Measurements from ENCODE around the gene KATNAL2. TPM values are rescaled to one million over a fixed set of nuclear protein-coding genes. Genes with fewer than 3 reads are reported as not detected.

Gene KATNAL2
- 1 to 10 TPM in 1 of 2 experiments, under 1 TPM in 1; 0.58 to 1.3 TPM for total RNA-seq

GRCh38 chr18:46917108-46917802, at the start of gene KATNAL2, which contains the start of gene PIAS2:
KATNAL2 (plus strand) TSS chr18:46917602; CDS start chr18:46946873, 29,271 bp downstream.
PIAS2 (minus strand) TSS chr18:46917507; CDS start chr18:46917345, 162 bp downstream.
- Mint-ChIP-seq H3K27ac (peak within 1 kb of the TSS; percentile 90), H3K4me3 (peak within 1 kb of the TSS; percentile 88), H3K9me3 (no peaks in the 10 kb centered on the region), H3K4me1 (ENCODE audit: low read depth) (peaks cover 42% of the 10 kb centered on the region), H3K27me3 (no peaks in the 10 kb centered on the region), H3K36me3 (ENCODE audit: low read depth) (peaks cover 4% of the 10 kb centered on the region)
- DNase-seq (peak; percentile 71), ATAC-seq (peak; percentile 89)
- ChIA-PET POLR2A (interaction anchor here (0.6 to 1.2 kb wide), 7 partner anchors 12 to 233 kb away, joined by 3 to 6 read pairs (median 3); partner anchors contain the start of gene HDHD2), CTCF (interaction anchor here (1.0 kb wide), 1 partner anchor 1349 kb away, joined by 3 read pairs; no protein-coding TSS in a partner anchor)
- TF ChIP-seq CTCF (IDR thresholded peaks at IDR 0.05) = no peak
- intact Hi-C loops (cut with micrococcal nuclease) = no loop called here

GRCh38 chr18:46868169-46868921, 49.1 kb upstream of the KATNAL2 start:
- Mint-ChIP-seq H3K27me3 (no peaks in the 10 kb centered on the region), H3K4me3 (no peak overlapping the region), H3K27ac (no peak overlapping the region), H3K36me3 (ENCODE audit: low read depth) (peaks cover 51% of the 10 kb centered on the region), H3K9me3 (peaks cover 37% of the 10 kb centered on the region), H3K4me1 (ENCODE audit: low read depth) (peaks cover 20% of the 10 kb centered on the region)
- ATAC-seq (no peak), DNase-seq (peak; percentile 2)
- intact Hi-C loops (cut with micrococcal nuclease) = no loop called here
- CTCF ChIA-PET = no interaction called here
- POLR2A ChIA-PET = no interaction called here
- TF ChIP-seq CTCF (IDR thresholded peaks at IDR 0.05) = no peak

- peak overlapping the region; percentile 73 for H3K27ac Mint-ChIP-seq
- DNase-seq = no peak
- POLR2A ChIA-PET = interaction anchor here (0.6 kb wide), 1 partner anchor 776 kb away, joined by 3 read pairs; no protein-coding TSS in a partner anchor
- no peak for ATAC-seq
- H3K4me3 Mint-ChIP-seq = no peak overlapping the region
- no peak for TF ChIP-seq CTCF (IDR thresholded peaks at IDR 0.05)
- H3K9me3 Mint-ChIP-seq = peaks cover 34% of the 10 kb centered on the region
- CTCF ChIA-PET = no interaction called here
- no peaks in the 10 kb centered on the region for H3K27me3 Mint-ChIP-seq
- intact Hi-C loops (cut with micrococcal nuclease) = no loop called here
- peaks cover 73% of the 10 kb centered on the region for H3K36me3 Mint-ChIP-seq (ENCODE audit: low read depth)
- H3K4me1 Mint-ChIP-seq (ENCODE audit: low read depth) = peaks cover 16% of the 10 kb centered on the region
These were observed 39.9 kb upstream of the KATNAL2 start for GRCh38 chr18:46877329-46877987.

- Mint-ChIP-seq H3K27me3 (no peaks in the 10 kb centered on the region), H3K4me3 (no peak overlapping the region), H3K36me3 (ENCODE audit: low read depth) (peaks cover 39% of the 10 kb centered on the region), H3K4me1 (ENCODE audit: low read depth) (peaks cover 2% of the 10 kb centered on the region), H3K9me3 (peaks cover 14% of the 10 kb centered on the region), H3K27ac (no peak overlapping the region)
- ATAC-seq (no peak), DNase-seq (no peak)
- TF ChIP-seq CTCF (IDR thresholded peaks at IDR 0.05) = no peak
- POLR2A ChIA-PET = no interaction called here
- intact Hi-C loops (cut with micrococcal nuclease) = no loop called here
- CTCF ChIA-PET = no interaction called here
These were observed 34.2 kb upstream of the KATNAL2 start for GRCh38 chr18:46883180-46883579.

All from activated CD8-positive, alpha-beta T cell treated with anti-CD3 and anti-CD28 coated beads for 36 hours (primary cell).